OCI-LY1 (cell line): Measurements from ENCODE around the gene ICA1.

Experiments
- H2AFZ ChIP-seq: fragments of 200-600 bp; sonication (generic), shearing (Covaris generic); 2 replicates; pipeline ENCODE4 v1.6.0; 2014; ENCODE audit warnings: antibody characterized with exemption, mild to moderate bottlenecking, low read length
- H3F3A ChIP-seq: fragments of 200-600 bp; sonication (generic), shearing (Covaris generic); 2 replicates; pipeline ENCODE4 v1.6.0; 2014; ENCODE audit warnings: mild to moderate bottlenecking, antibody characterized with exemption, low read length, moderate library complexity; ENCODE audit not compliant: insufficient read depth
- H3K27ac ChIP-seq: fragments of 200-600 bp; sonication (generic); 2 replicates; pipeline ENCODE4 v1.5.1; 2014; ENCODE audit warnings: low read length, mixed run types, mild to moderate bottlenecking, low read depth; ENCODE audit not compliant: poor library complexity, severe bottlenecking
- H3K27me3 ChIP-seq: fragments of 200-600 bp; sonication (generic); 2 replicates; pipeline ENCODE4 v1.6.0; 2014; ENCODE audit warnings: antibody characterized with exemption, mild to moderate bottlenecking, low read length, moderate library complexity; ENCODE audit not compliant: insufficient read depth
- H3K36me3 ChIP-seq: fragments of 200-600 bp; sonication (generic); 2 replicates; pipeline ENCODE4 v1.6.1; 2014; ENCODE audit warnings: mild to moderate bottlenecking, antibody characterized with exemption, low read length, moderate library complexity, mixed read lengths; ENCODE audit not compliant: insufficient read depth
- H3K4me1 ChIP-seq: fragments of 200-600 bp; sonication (generic); 2 replicates; pipeline ENCODE4 v1.5.1; 2014; ENCODE audit warnings: mild to moderate bottlenecking, low read length, moderate library complexity; ENCODE audit not compliant: insufficient read depth, severe bottlenecking
- H3K4me2 ChIP-seq: fragments of 200-600 bp; sonication (generic), shearing (Covaris generic); 2 replicates; pipeline ENCODE4 v1.6.1; 2014; ENCODE audit warnings: low read length
- H3K4me3 ChIP-seq: fragments of 200-600 bp; sonication (generic); 2 replicates; pipeline ENCODE4 v1.5.1; 2014; ENCODE audit warnings: low read length, low read depth, mild to moderate bottlenecking, mixed read lengths; ENCODE audit not compliant: poor library complexity, severe bottlenecking
- H3K79me2 ChIP-seq: fragments of 200-600 bp; shearing (Covaris generic); 2 replicates; pipeline ENCODE4 v1.6.1; 2016; ENCODE audit warnings: mixed run types, low read length, mixed read lengths; ENCODE audit not compliant: insufficient read depth
- H3K9ac ChIP-seq: fragments of 200-600 bp; sonication (generic), shearing (Covaris generic); 2 replicates; pipeline ENCODE4 v1.6.1; 2014; ENCODE audit warnings: mild to moderate bottlenecking, low read length, mixed read lengths
- H3K9me2 ChIP-seq: fragments of 200-600 bp; sonication (generic), shearing (Covaris generic); 2 replicates; pipeline ENCODE4 v1.6.1; 2014; ENCODE audit warnings: low read depth, mild to moderate bottlenecking, low read length, mixed read lengths
- H3K9me3 ChIP-seq: fragments of 200-600 bp; shearing (Covaris generic); 2 replicates; pipeline ENCODE4 v1.6.1; 2014; ENCODE audit warnings: low read length, mixed read lengths
- H4K20me1 ChIP-seq: fragments of 200-600 bp; sonication (generic), shearing (Covaris generic); 2 replicates; pipeline ENCODE4 v1.6.0; 2016; ENCODE audit warnings: mild to moderate bottlenecking, low read length; ENCODE audit not compliant: insufficient read depth
- EZH2 ChIP-seq: fragments of 200-600 bp; sonication (generic), shearing (Covaris generic); IDR thresholded peaks from 2 replicates; pipeline ENCODE4 v1.8.0; 2017; ENCODE audit warnings: borderline replicate concordance, mixed run types, mild to moderate bottlenecking, antibody characterized with exemption, low read length, moderate library complexity, mixed read lengths
- TF ChIP-seq, protein P1 (sequence below): fragments of 200-600 bp; sonication (generic), shearing (Covaris generic); IDR thresholded peaks from 2 replicates; pipeline ENCODE4 v1.5.1; 2017; ENCODE audit warnings: mild to moderate bottlenecking, antibody characterized with exemption, low read length, moderate library complexity, mixed read lengths

ICA1 gene

DNA sequence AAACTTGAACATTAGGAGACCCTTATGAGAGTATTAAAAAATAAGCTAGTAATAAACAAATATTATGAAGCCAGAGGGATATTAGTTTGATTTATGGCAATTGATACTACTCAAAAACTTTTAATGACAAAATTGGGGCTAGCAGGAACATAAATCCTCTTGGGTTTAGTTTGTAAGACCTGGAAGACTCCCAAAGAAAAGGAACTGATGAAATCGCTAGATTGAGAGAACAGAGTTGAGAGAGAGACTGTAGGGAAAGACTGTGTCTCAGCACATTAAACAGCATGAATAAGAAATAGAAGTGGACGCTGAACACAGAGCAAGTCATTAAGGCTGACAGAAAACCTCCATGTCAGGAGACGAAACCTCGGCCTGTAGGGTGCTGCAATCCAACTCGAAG is 56.4 kb downstream of the ICA1 start:
- no peaks in the 10 kb centered on the region for H3K9me3 ChIP-seq
- H3K4me2 ChIP-seq = no peak overlapping the region
- H4K20me1 ChIP-seq = no peaks in the 10 kb centered on the region
- H3K27ac ChIP-seq = no peak overlapping the region
- no peak for TF ChIP-seq EZH2
- TF ChIP-seq, protein P1, sequence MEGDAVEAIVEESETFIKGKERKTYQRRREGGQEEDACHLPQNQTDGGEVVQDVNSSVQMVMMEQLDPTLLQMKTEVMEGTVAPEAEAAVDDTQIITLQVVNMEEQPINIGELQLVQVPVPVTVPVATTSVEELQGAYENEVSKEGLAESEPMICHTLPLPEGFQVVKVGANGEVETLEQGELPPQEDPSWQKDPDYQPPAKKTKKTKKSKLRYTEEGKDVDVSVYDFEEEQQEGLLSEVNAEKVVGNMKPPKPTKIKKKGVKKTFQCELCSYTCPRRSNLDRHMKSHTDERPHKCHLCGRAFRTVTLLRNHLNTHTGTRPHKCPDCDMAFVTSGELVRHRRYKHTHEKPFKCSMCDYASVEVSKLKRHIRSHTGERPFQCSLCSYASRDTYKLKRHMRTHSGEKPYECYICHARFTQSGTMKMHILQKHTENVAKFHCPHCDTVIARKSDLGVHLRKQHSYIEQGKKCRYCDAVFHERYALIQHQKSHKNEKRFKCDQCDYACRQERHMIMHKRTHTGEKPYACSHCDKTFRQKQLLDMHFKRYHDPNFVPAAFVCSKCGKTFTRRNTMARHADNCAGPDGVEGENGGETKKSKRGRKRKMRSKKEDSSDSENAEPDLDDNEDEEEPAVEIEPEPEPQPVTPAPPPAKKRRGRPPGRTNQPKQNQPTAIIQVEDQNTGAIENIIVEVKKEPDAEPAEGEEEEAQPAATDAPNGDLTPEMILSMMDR = no peak
- H3K9me2 ChIP-seq = no peaks in the 10 kb centered on the region
- no peak overlapping the region for H3K9ac ChIP-seq
- no peaks in the 10 kb centered on the region for H3K79me2 ChIP-seq
- no peak overlapping the region for H2AFZ ChIP-seq
- H3K27me3 ChIP-seq = no peaks in the 10 kb centered on the region
- no peaks in the 10 kb centered on the region for H3F3A ChIP-seq
- H3K4me3 ChIP-seq = no peak overlapping the region
- H3K36me3 ChIP-seq = no peaks in the 10 kb centered on the region
- H3K4me1 ChIP-seq = no peaks in the 10 kb centered on the region

DNA sequence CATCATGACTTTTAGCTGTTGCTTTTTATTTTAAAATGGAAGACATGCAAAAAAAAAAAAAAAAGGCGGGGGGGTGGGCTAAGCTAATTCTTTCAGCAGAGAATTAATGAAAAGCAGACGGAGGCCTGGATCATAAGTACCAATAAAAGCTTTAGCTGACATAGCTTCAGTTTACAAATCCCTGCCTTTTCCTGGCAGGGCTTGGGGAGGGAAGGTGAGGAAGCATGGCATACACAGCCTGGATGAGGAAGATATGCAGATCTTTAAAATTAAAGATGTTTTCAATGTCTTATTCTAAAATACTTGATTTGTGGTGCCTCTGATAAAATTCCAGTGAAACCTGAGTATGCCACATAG is 57.0 kb downstream of the ICA1 start:
- H3F3A ChIP-seq = no peaks in the 10 kb centered on the region
- H3K9ac ChIP-seq = no peak overlapping the region
- no peak overlapping the region for H3K4me2 ChIP-seq
- no peaks in the 10 kb centered on the region for H3K79me2 ChIP-seq
- H3K9me3 ChIP-seq = no peaks in the 10 kb centered on the region
- no peak overlapping the region for H3K4me3 ChIP-seq
- H3K27me3 ChIP-seq = no peaks in the 10 kb centered on the region
- H3K27ac ChIP-seq = no peak overlapping the region
- no peaks in the 10 kb centered on the region for H3K9me2 ChIP-seq
- no peak overlapping the region for H2AFZ ChIP-seq
- no peaks in the 10 kb centered on the region for H4K20me1 ChIP-seq
- no peaks in the 10 kb centered on the region for H3K4me1 ChIP-seq
- TF ChIP-seq EZH2 = no peak
- TF ChIP-seq, protein P1 = no peak
- no peaks in the 10 kb centered on the region for H3K36me3 ChIP-seq

DNA sequence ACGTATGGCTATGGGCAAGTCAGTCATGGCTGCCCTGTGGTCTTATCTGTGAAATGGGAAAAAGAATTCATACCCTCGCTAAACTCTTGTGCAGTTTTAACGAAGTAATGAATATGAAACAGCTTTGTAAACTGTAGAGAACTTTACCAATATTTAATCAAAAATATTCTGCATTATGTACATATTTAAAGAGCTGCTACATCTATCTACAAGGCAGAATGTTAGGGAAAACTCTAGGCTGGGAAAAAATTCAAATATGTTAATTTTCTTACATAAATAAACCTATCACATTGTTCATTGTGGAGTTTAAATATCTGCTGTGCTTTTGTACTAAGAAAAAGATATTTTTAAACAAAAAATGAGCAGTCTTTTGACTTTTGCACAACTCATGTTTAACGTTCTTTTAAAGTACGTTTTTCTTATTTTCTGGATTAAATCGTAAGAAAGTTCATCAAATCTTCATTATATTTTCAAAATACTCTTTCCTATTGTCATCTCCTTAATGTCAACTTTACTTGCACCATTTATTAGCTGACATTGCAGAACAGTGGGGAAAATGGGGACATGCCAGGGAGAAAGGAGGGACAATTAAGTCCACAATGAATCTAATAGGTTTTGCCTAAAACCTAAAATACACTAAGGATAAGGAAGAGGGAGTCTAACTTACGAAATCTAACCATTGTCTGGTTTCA is 57.5 kb downstream of the ICA1 start:
- no peak overlapping the region for H3K27ac ChIP-seq
- H3K4me3 ChIP-seq = no peak overlapping the region
- no peaks in the 10 kb centered on the region for H3K9me3 ChIP-seq
- no peak overlapping the region for H3K9ac ChIP-seq
- no peaks in the 10 kb centered on the region for H4K20me1 ChIP-seq
- H3K9me2 ChIP-seq = no peaks in the 10 kb centered on the region
- H3F3A ChIP-seq = no peaks in the 10 kb centered on the region
- H3K4me2 ChIP-seq = no peak overlapping the region
- H3K79me2 ChIP-seq = no peaks in the 10 kb centered on the region
- no peak for TF ChIP-seq EZH2
- TF ChIP-seq, protein P1 = no peak
- H3K4me1 ChIP-seq = no peaks in the 10 kb centered on the region
- no peaks in the 10 kb centered on the region for H3K27me3 ChIP-seq
- no peak overlapping the region for H2AFZ ChIP-seq
- H3K36me3 ChIP-seq = no peaks in the 10 kb centered on the region
